H7 (cell line): ENCODE measurements around the gene RXRG. TPM values are rescaled to one million over a fixed set of nuclear protein-coding genes. Genes with fewer than 3 reads are reported as not detected.

Experiments used
- DNase-seq: peaks from one replicate; pipeline ENCODE4 v3.0.0; 2012
- H3K27me3 ChIP-seq: 2 replicates; pipeline ENCODE4 v1.6.0; 2011; ENCODE audit warnings: mild to moderate bottlenecking, low read length; ENCODE audit not compliant: control insufficient read depth, insufficient read depth
- H3K36me3 ChIP-seq: replicated peaks from 2 replicates; pipeline ENCODE4 v1.5.1; 2011; ENCODE audit warnings: low read length; ENCODE audit not compliant: control insufficient read depth, insufficient read depth
- H3K4me3 ChIP-seq: 2 replicates; pipeline ENCODE4 v1.5.1; 2011; ENCODE audit warnings: low read depth, mild to moderate bottlenecking, control low read depth, low read length, moderate library complexity; ENCODE audit not compliant: insufficient read depth
- total RNA-seq: library from RNA; depleted of rRNA; stranded (reverse); fragments of >200 nt; shearing (Covaris generic); gene quantifications from 2 replicates; pipeline ENCODE4 v1.2.3, GENCODE V29; 2014

Gene RXRG
- total RNA-seq, 1 experiment from 2014 or later = 4.1 TPM

DNA sequence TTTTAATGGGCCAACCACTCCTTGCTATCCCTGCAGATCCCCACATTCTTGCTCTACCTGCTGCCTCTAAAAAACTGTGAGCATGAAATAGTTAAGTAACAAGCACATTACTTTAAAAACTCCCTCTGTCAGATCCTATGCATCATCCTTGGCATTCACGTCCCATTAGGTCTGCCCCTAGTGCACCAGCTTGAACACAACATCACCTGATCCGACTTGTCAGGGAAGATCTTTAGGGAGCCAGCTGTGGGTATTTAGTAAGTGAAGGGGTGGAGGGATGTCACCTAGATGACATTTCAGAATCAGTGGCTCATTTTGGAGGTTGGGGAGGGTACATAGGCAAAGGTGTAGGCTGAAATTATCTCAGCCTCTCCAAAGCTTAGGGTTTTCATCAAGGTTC, 33.5 kb downstream of the RXRG start:
- H3K27me3 ChIP-seq = no peaks in the 10 kb centered on the region
- DNase-seq = no peak
- H3K4me3 ChIP-seq = no peak overlapping the region
- H3K36me3 ChIP-seq = no peaks in the 10 kb centered on the region

DNA sequence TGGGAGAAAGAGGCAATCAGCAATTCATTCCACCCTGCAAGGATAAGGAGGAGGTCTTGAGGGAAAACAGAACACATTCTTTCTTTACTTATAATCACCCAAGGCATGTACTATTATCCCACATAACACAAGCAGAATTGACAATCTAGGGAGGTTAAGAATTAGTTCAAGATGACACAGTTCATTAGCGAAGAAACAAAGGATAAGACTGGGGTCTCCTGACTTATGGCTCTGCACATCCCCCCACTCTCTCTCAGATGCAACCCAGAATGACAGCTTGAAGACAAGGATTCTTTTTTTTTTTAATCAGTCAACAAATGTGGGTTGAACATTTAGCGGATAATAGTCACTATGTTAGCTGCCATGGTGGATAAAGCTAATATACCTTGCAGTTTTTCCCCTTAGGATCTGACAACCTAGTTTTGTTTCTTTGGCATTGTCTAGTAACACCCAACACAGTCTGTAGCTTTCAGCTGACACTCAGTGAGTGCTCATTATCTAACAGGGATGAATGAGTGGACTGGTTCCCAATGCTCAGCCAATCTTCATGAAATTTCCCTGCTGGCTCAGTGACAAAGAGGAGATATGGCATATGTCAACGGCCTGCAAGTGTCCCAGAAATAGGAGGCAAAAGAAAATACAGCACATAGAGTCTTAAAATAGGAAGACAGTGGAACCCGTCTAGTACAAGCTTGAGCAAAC, 35.1 kb downstream of the RXRG start:
- no peak overlapping the region for H3K4me3 ChIP-seq
- H3K36me3 ChIP-seq = no peaks in the 10 kb centered on the region
- no peaks in the 10 kb centered on the region for H3K27me3 ChIP-seq
- no peak for DNase-seq

DNA sequence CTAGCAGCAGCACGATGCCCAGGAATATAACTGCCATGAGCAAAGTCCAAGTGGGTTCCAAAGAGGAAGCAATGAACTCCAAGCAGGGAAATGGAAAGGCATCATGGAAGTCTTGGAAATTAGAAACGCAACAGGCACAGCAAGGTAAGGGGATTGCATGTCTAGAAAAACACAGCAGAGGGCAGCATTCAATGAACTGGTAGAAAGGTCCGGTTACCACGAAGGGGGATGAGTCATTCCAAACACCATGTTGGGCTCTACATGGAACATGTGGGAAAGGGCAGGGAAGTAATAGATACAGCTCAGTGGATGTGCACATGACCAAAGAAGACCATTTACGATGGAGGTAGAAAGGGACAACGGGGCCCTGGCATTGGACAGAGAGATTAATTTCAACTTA, 36.4 kb downstream of the RXRG start:
- Histone ChIP-seq H3K27me3 (no peaks in the 10 kb centered on the region), H3K36me3 (no peaks in the 10 kb centered on the region), H3K4me3 (no peak overlapping the region)
- DNase-seq = peak; percentile 64

DNA sequence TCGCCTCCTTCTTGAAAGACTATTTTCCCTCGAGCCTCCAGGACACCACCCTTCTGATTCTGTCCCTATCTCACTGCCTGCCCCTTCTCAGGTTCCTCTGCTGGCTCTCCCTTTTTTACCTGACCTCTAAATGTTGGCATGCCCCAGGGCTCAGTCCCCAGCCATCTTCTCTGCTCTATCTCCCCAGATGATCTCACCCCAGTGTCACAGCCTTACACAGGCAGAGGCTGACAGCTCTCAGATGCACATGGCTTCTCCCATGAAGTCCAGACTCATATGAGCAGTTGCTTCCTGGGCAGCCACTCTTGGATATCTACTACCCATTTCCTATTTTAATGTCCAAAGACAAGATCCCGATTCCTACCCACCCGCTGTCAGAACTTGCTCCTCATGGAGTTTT, 37.5 kb downstream of the RXRG start:
- Histone ChIP-seq H3K4me3 (no peak overlapping the region), H3K27me3 (no peaks in the 10 kb centered on the region), H3K36me3 (no peaks in the 10 kb centered on the region)
- DNase-seq = no peak

DNA sequence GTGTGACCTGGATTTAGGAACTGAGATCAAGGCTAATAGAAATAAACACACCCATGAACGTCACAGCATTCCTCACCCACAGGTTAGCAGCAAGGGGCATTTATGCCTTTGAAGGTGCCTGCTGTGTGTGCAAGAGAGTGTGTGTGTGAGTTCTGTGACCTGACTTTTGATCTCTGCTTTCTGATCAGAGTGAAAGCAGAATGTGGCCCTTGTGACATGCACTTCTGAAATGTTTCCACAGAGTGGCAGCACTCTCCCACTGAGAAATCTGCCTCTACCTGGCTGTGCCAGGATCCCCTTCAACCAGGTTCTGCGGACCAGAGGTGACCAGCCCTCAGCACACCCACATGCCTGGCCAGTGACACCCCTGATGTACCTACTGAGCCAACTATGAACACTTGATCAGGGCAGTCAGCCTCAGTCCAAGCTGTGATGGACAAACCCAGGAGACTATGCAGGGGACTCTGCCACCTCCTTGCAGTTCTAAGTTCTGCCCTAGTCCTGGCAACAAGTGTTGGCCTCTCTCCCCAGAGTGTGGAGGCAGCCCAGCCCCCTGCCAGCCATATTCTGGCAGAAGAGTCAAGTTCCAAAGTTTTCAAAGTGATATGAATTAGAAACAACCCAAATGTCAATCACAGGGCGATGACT, 41.0 kb downstream of the RXRG start:
- peak; percentile 75 for DNase-seq
- Histone ChIP-seq H3K27me3 (no peaks in the 10 kb centered on the region), H3K36me3 (no peaks in the 10 kb centered on the region), H3K4me3 (no peak overlapping the region)

DNA sequence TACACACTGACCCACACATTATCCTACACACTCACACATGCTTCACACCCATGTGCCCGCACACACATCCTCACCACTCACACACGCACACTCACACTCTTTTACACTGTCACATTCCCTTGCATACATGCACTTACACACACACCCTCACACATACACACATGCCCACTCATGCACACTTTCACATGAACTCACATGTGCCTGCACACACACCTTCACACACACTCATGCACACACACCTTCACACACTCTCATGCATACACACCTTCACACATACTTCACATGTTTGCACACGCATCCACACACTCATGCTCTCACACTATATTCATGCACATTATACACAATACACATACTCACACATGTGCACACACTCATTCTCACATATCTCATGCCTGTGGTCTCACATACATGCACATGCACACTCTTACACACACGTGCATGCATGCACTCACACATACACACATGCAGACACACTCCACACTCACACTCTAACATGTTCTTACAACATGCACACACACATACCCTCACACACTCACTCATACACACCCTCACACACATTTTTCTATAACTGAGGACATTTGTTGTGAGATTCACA, 42.3 kb downstream of the RXRG start:
- no peak for DNase-seq
- Histone ChIP-seq H3K4me3 (no peak overlapping the region), H3K36me3 (no peaks in the 10 kb centered on the region), H3K27me3 (no peaks in the 10 kb centered on the region)

DNA sequence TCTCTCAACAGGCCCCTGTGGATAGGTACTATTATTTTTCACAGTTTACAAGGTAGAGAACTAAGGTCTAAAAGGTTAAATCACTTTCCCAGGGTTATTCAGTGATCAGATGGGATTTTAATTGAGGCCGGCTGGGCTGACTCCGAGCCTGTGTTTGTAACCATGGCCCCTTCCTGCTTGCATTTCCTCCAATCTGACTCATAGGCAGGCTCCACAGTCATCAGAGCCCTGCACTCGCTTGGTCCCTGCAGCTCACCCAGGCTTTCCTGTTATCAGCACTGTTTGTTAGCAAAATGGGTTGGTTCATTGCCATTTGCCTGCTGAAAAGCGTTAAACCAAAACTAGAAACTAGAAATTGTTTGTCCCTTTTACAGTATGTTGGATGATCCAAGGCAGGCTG, 47.0 kb downstream of the RXRG start:
- DNase-seq = no peak

DNA sequence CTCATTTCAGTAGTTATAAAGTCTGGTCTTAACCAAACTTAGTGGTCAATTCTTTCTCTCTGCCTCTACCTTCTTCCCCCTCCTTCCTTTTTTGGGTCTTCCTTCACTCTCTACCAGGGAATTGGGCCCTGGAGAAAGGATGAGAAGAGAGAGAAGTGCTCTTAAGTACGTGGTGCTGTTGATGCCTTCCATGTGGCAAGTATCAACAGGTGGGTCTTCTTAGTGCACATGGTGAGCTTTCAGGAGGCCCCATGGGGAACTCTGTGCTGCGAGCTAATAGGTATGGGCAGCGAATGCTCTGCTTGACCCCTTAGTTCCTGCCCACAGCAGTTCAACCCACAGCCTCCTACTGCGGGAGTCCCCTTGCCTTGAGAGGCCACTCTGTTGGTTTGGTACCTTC, 49.0 kb downstream of the RXRG start:
- peaks cover 1% of the 10 kb centered on the region for H3K27me3 ChIP-seq
- H3K4me3 ChIP-seq = no peak overlapping the region
- DNase-seq = no peak
- H3K36me3 ChIP-seq = no peaks in the 10 kb centered on the region

More for the DNA sequence above, 47.0 kb downstream of the RXRG start:
- Histone ChIP-seq H3K4me3 (no peak overlapping the region), H3K36me3 (no peaks in the 10 kb centered on the region), H3K27me3 (no peaks in the 10 kb centered on the region; the same call in 1 of the 2 replicates)

DNA sequence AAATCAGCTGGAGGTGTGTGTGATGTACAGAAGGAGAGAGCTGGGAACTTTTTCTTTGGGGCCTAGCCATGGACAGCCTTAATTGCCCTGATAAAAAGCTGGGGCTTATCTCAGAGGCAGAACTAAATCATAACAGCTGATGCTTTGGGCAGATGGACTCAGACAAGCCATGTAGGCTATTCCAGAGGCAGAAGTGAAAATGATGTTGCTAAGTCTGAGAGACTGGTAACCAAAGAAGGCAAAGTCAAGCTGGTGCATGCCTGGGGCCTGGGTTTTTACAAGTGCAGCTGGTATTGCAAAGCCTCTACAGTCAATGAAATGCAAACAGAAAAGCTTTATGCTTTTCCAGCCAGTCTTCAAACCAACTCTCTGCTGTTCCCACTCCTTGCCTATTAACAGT, 49.4 kb downstream of the RXRG start:
- no peak for DNase-seq
- no peaks in the 10 kb centered on the region for H3K36me3 ChIP-seq
- H3K27me3 ChIP-seq = peaks cover 1% of the 10 kb centered on the region
- H3K4me3 ChIP-seq = no peak overlapping the region

DNA sequence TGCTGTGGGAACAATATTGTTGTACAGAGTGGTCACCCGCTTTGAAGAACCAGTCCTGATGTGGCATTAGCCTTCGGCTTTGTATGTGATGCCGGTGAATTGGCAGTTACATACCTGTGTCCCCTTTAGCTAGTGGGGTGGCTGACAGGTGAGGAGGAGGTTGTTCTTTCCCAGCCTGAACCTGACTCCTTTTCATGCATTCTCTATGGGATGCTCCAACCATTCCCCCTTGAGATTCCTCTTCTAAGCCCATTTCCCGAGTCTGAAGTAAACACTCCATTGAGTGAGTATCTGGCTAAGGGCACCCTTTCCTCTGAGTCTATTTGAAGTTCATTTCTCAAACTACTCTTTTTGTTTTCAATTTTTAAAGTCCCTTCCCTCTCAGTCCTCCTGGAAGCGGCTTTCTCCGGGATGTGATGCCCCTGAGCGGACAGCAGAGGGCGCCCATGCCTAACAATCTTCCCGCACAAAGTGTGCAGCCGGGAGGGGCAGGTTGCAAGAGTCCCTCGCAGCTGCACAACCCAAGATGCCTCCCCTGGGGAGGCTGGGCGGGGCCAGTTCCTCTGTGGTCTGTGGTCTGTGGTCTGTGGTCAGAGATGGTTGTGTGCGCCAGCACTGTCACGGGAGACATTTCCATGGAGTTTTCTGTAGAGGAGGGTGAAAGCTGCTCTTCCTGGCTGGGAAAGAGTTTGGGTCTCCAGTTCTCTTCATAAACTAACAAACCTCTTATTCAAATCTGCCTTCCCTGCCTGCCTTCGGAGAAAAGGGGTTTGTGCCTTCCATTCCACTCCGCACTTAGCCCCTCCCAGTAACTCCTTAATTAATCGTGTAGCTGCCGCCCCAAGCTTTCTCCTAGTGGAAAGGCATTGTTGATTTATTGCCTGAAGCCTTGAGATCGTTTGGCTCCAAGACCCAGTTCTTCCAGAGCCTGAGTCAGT, 52.0 kb downstream of the RXRG start:
- H3K27me3 ChIP-seq = peaks cover 1% of the 10 kb centered on the region
- DNase-seq = peak; percentile 88
- no peaks in the 10 kb centered on the region for H3K36me3 ChIP-seq
- peak overlapping the region; percentile 29 for H3K4me3 ChIP-seq

DNA sequence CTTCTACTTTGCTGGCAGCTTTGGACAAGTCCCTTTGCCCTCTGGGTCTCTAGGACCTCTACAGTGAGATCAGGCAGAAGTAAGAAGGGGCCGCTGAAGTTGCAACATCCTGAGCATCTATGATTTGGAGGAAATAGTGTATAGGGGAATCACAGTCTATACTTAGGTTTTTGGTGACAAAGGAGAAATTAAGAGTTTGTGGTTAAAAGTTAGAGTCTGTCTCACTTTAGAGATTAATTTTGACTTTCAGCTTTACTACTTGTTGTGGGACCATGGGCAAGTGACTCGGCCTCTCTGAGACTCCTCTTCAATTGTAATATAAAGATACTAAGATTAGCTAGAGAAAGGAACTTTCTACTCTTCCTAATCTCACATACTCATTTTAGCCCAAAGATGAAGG, 55.3 kb downstream of the RXRG start:
- Histone ChIP-seq H3K27me3 (peaks cover 1% of the 10 kb centered on the region; the same call in 1 of the 2 replicates), H3K4me3 (no peak overlapping the region), H3K36me3 (no peaks in the 10 kb centered on the region)
- DNase-seq = no peak

DNA sequence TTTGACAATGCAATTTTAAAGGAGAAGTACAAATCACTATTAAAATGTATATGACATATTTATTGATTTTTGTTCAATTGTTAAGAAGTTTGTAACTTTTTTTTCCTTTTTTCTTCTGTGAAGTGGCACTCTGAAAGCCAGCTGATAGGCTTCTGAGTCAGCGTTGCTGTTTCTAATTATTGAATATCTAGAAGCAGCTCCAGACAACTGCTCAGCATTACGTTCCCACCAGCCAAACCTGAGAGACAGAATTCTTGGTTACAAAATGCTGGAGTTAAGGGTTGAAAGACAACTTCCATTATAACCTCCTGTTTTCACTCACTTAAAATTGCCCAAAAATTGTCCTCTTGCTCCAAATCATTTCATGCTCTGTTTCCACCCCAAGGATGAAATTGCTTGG, 57.0 kb downstream of the RXRG start:
- no peaks in the 10 kb centered on the region for H3K36me3 ChIP-seq
- no peak overlapping the region for H3K4me3 ChIP-seq
- no peak for DNase-seq
- peaks cover 1% of the 10 kb centered on the region; the same call in 1 of the 2 replicates for H3K27me3 ChIP-seq

DNA sequence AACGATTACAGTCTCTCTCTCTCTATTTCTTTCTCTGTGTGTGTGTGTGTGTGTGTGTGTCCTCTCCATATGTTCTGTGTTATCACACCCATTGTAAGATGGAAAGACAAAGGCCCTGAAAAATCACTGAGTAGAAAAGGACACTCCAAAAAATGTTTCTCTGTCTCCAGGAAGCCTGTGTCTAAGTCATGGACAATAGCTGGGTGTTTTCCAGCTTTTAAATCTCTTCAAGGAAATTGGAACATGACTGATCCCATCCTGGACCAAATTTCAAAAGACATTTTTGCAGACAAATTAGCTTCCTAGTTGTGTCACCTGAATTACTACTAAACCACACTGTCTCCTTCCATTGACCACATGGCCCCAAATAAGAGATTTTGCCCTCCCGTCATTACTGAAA, 57.4 kb downstream of the RXRG start:
- Histone ChIP-seq H3K27me3 (peaks cover 1% of the 10 kb centered on the region; the same call in 1 of the 2 replicates), H3K36me3 (no peaks in the 10 kb centered on the region), H3K4me3 (no peak overlapping the region)
- DNase-seq = no peak

DNA sequence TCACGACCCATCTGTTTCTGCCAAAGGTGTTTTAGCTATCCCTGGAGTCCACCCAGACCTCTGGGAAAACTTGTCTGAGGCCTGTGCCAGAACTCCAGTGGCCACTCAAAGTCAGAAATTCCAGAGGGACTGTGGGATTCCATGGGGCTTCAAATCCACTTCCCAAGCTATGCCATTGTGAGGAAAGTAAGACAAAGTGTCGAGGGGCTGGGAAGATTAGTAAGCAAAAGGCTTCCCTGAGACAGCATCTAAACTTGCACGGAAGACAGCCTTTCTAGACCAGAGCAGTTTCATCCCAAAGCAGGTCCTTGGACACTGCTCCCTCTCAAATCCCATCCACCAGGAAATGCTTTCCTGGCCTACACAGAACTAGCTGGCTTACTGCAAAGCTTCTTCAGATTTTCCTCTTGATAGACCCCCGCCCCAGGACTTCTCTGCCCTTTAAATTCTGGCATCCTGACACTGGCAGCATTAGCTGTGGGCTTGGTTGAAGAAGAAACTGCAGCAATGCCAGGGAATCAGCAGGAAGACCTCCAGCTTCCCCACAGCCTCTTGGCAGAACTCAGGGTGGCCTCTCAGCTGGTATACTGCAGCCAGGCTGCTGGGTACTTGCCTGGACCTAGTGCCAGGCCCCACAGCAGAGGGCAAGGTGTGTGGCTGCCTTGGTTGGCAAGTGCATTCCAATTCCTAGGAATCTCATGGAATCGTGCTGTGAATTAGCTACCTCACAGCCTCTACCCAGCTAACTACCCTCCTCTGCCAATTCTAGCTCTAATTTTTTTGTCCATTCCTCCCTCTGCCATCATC, 61.1 kb downstream of the RXRG start:
- no peak for DNase-seq
- Histone ChIP-seq H3K36me3 (no peaks in the 10 kb centered on the region), H3K27me3 (peaks cover 2% of the 10 kb centered on the region; the same call in 1 of the 2 replicates), H3K4me3 (no peak overlapping the region)
